ENCODE data around the gene MUC20.

MUC20 gene

GRCh38 chr3:195757827-195758226 is 37.0 kb downstream of the MUC20 start:
- TF ChIP-seq CTCF (IDR thresholded peaks at IDR 0.05): no peak

- no peak for TF ChIP-seq CTCF (IDR thresholded peaks at IDR 0.05)
Observed at GRCh38 chr3:195758721-195759353, 38.1 kb downstream of the MUC20 start.

GRCh38 chr3:195760345-195761122 is 39.8 kb downstream of the MUC20 start:
- TF ChIP-seq CTCF (IDR thresholded peaks at IDR 0.05): no peak

GRCh38 chr3:195761123-195761566 is 40.4 kb downstream of the MUC20 start:
- no peak for TF ChIP-seq CTCF (IDR thresholded peaks at IDR 0.05)

GRCh38 chr3:195761567-195762248 is 40.9 kb downstream of the MUC20 start:
- no peak for TF ChIP-seq CTCF (IDR thresholded peaks at IDR 0.05)

- TF ChIP-seq CTCF (IDR thresholded peaks at IDR 0.05): no peak
Observed at GRCh38 chr3:195762249-195762585, 41.4 kb downstream of the MUC20 start.

- TF ChIP-seq CTCF (IDR thresholded peaks at IDR 0.05): no peak
Observed at GRCh38 chr3:195762611-195763010, 41.8 kb downstream of the MUC20 start.

Measured in LNCAP (cell line).